Measurements from ENCODE around the gene TMEM186.

DNA sequence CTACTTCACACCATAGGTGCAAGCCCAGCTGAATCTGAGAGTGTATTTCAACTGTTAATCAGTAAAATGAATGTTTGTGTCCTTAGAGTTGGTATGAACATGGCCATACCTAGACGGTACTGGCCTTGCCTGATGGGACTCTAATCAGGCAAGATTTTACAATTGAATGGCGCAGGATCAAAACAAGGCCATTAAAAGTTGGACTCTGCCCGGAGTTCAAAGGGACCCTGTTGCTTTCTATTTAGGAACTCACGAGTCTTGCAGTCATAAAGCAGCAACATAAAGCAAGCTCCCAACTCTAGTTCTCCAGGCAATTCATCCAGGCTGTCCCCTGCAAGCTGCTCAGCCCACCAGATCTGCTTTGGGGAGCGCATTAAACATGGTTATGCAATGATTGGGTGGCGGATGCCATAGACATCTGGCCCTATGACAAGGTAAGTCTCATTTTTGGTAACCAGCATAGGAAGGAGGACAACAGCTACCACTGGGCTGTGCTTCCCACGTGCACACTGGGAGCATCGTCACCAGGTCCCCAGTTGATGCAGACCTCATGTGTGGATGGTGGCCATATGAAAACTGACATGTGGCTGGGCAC is 8.8 kb downstream of the TMEM186 start:
- TF ChIP-seq CTCF (IDR thresholded peaks at IDR 0.05) (no peak), EZH2 (IDR thresholded peaks at IDR 0.05; ENCODE audit: borderline replicate concordance, insufficient read depth, low read depth, low read length, poor library complexity, severe bottlenecking) (no peak)

Measured in B cell (primary cell).